K562 (cell line): Measurements from ENCODE around the gene MVP. TPM values are rescaled to one million over a fixed set of nuclear protein-coding genes. Genes with fewer than 3 reads are reported as not detected.

Experiments used
- ATAC-seq: fragments of 200-7000 bp; cut with Tn5 transposase; 3 replicates; pipeline ENCODE4 v1.9.1; 2020; ENCODE audit warnings: moderate library complexity
- BruUV-seq: library from RNA; stranded (reverse); fragments of 400-500 nt; replicated peaks from 2 replicates; lab custom pipeline; 2021; lab: Mats Ljungman, UMichigan
- CTCF ChIA-PET: fragments of 300-600 bp; formaldehyde crosslinking; extraction: SDS; loops from one replicate; lab custom pipeline; 2021; ENCODE audit warnings: low intra/inter-chr PET ratio; lab: Yijun Ruan, JAX
- POLR2A ChIA-PET: fragments of 300-600, 350-650 bp; sonication (Branson Sonifier 250); formaldehyde crosslinking; extraction: SDS; loops from one replicate; lab custom pipeline; 2021; ENCODE audit warnings: antibody characterized with exemption, inconsistent platforms; lab: Yijun Ruan, JAX
- DNase-seq, 4 experiments: peaks; one replicate each; pipeline versions ENCODE4 v3.0.0 to v3.0.0-alpha.2; 2011 to 2018; ENCODE audit warnings: low spot score in 3 of 4, mixed read lengths in 3 of 4; ENCODE audit errors: extremely low read depth in 1 of 4
- FAIRE-seq: peaks from 2 replicates; lab custom pipeline; 2011; peaks lifted over from hg19 to GRCh38; lab: Jason Lieb, UNC
- H2AFZ ChIP-seq: 2 replicates; pipeline ENCODE4 v1.6.0; 2011; ENCODE audit warnings: low read depth, low read length, control low read depth, inconsistent platforms
- H3K27ac ChIP-seq: fragments of 200-600 bp; 3 replicates; pipeline ENCODE4 v1.8.0; 2011; ENCODE audit warnings: low read depth, mild to moderate bottlenecking, control low read depth, inconsistent platforms, low read length, moderate library complexity, mixed read lengths; ENCODE audit errors: extremely low read depth
- H3K27me3 ChIP-seq, 2 experiments: fragments of 300-600 bp in 1 of 2; 2 replicates in 1 of 2; 3 replicates in 1 of 2; pipeline versions ENCODE4 v1.6.0 to v1.8.0; 2011; ENCODE audit warnings: inconsistent platforms in 2 of 2, low read length in 2 of 2, mild to moderate bottlenecking in 1 of 2, mixed read lengths in 1 of 2, moderate library complexity in 1 of 2; ENCODE audit not compliant: control insufficient read depth in 2 of 2, insufficient read depth in 2 of 2
- H3K36me3 ChIP-seq: fragments of 300-600 bp; 3 replicates; pipeline ENCODE4 v1.8.0; 2011; ENCODE audit warnings: mild to moderate bottlenecking, low read length, inconsistent platforms; ENCODE audit not compliant: control insufficient read depth, insufficient read depth
- H3K4me1 ChIP-seq, 2 experiments: fragments of 200-600 bp in 1 of 2; replicated peaks in 1 of 2; 2 replicates in 1 of 2; 3 replicates in 1 of 2; pipeline versions ENCODE4 v1.5.1 to v1.8.0; 2011; ENCODE audit warnings: inconsistent platforms in 2 of 2, low read length in 2 of 2, mild to moderate bottlenecking in 1 of 2, mixed read lengths in 1 of 2, moderate library complexity in 1 of 2; ENCODE audit not compliant: control insufficient read depth in 2 of 2, insufficient read depth in 2 of 2
- H3K4me2 ChIP-seq: 2 replicates; pipeline ENCODE4 v1.6.1; 2011; ENCODE audit warnings: low read length, control low read depth, inconsistent platforms, mixed read lengths; ENCODE audit not compliant: insufficient read depth
- H3K4me3 ChIP-seq: fragments of 200-600 bp; sonication (generic), shearing (Covaris generic); 2 replicates; pipeline ENCODE4 v1.5.1; 2016; ENCODE audit warnings: control low read depth, inconsistent platforms
- H3K79me2 ChIP-seq: fragments of 200-600 bp; 3 replicates; pipeline ENCODE4 v1.8.0; 2011; ENCODE audit warnings: low read length, inconsistent platforms; ENCODE audit not compliant: control insufficient read depth, insufficient read depth
- H3K9ac ChIP-seq, 2 experiments: 2 replicates each; pipeline versions ENCODE4 v1.6.0 to v1.6.1; 2011; ENCODE audit warnings: low read depth in 2 of 2, low read length in 2 of 2, control low read depth in 1 of 2, inconsistent platforms in 1 of 2, mild to moderate bottlenecking in 1 of 2, mixed read lengths in 1 of 2; ENCODE audit not compliant: insufficient read depth in 1 of 2
- H3K9me1 ChIP-seq: one replicate; pipeline ENCODE4 v1.6.0; 2011; ENCODE audit warnings: inconsistent platforms, mild to moderate bottlenecking, low read length, moderate library complexity; ENCODE audit not compliant: control insufficient read depth, insufficient read depth
- H3K9me3 ChIP-seq: replicated peaks from 2 replicates; pipeline ENCODE4 v1.5.1; 2011; ENCODE audit warnings: low read depth, low read length, inconsistent platforms; ENCODE audit not compliant: control insufficient read depth, insufficient read depth
- H4K20me1 ChIP-seq: replicated peaks from 2 replicates; pipeline ENCODE4 v1.6.1; 2011; ENCODE audit warnings: low read length, inconsistent platforms, mixed read lengths; ENCODE audit not compliant: control insufficient read depth, insufficient read depth
- ADNP ChIP-seq: fragments of 200-800 bp; sonication (Bioruptor generic); IDR thresholded peaks from 2 replicates; pipeline ENCODE4 v1.6.1; 2016; ENCODE audit warnings: missing genetic modification characterization, missing compliant biosample characterization
- BHLHE40 ChIP-seq: IDR thresholded peaks from 2 replicates; pipeline ENCODE4 v1.6.1; 2011; ENCODE audit warnings: low read length, improper control_type of control experiment
- C11orf30 ChIP-seq: fragments of 450-650 bp; IDR thresholded peaks from 2 replicates; pipeline ENCODE4 v1.6.1; 2016; ENCODE audit warnings: low read depth, mild to moderate bottlenecking
- E2F3 ChIP-seq: fragments of 250-450 bp; sonication (Bioruptor Pico); IDR thresholded peaks from 2 replicates; pipeline ENCODE4 v1.4.0; 2020; ENCODE audit warnings: mild to moderate bottlenecking
- MAFK ChIP-seq: IDR thresholded peaks from 2 replicates; pipeline ENCODE4 v1.6.1; 2011; ENCODE audit warnings: low read length, improper control_type of control experiment
- MGA ChIP-seq: fragments of 450-650 bp; IDR thresholded peaks from 2 replicates; pipeline ENCODE4 v1.6.1; 2016; ENCODE audit warnings: mild to moderate bottlenecking, moderate library complexity
- MLX ChIP-seq, 2 experiments: fragments of 450-650 bp in 1 of 2; sonication (generic) in 1 of 2; formaldehyde crosslinking; conservative IDR thresholded peaks; 2 replicates each; pipeline versions ENCODE4 v1.4.0 to v1.8.1; 2020 to 2022; ENCODE audit warnings: mild to moderate bottlenecking in 1 of 2, missing genetic modification reagents in 1 of 2
- TOE1 ChIP-seq, 2 experiments: fragments of 450-650 bp in 1 of 2; sonication (generic) in 1 of 2; formaldehyde crosslinking in 1 of 2; IDR thresholded peaks; 2 replicates each; pipeline versions ENCODE4 v1.7.1 to v1.8.0; 2016 to 2022; ENCODE audit warnings: borderline replicate concordance in 2 of 2, mild to moderate bottlenecking in 2 of 2, antibody characterized with exemption in 1 of 2, inconsistent platforms in 1 of 2, low read depth in 1 of 2, missing genetic modification reagents in 1 of 2, moderate library complexity in 1 of 2
- ZNF282 ChIP-seq: sonication (generic); formaldehyde crosslinking; IDR thresholded peaks from 2 replicates; pipeline ENCODE4 v1.8.1; 2023; ENCODE audit warnings: missing genetic modification reagents
- WGBS: fragments of 100-300 bp; shearing (Covaris generic); methylation state at CpG from one replicate; pipeline ENCODE4 v1.1.6; 2016; ENCODE audit warnings: low coverage, mixed read lengths; ENCODE audit not compliant: insufficient coverage; ENCODE audit errors: missing lambda C conversion rate; 5-methylcytosine and 5-hydroxymethylcytosine counted together
- in situ Hi-C: fragments of 300-500 bp; cut with MboI; formaldehyde crosslinking; loops from 4 replicates; pipeline ENCODE4 v1.15.0; 2018; ENCODE audit warnings: inconsistent platforms, mixed read lengths
- intact Hi-C: fragments of 100-400 bp; cut with micrococcal nuclease; formaldehyde crosslinking; loops from 2 replicates; pipeline ENCODE4 v1.14.2; 2022
- polyA plus RNA-seq, 8 experiments: library from polyadenylated mRNA; depleted of rRNA in 4 of 8; stranded (reverse) in 5 of 8; unstranded in 3 of 8; fragments of >200 nt; fragmentation: Nextera tagmentation in 2 of 8; fragmentation: Illumina TruSeq in 1 of 8; extraction: Ambion mirVana in 2 of 8; extraction: Trizol in 1 of 8; gene quantifications; 2 replicates each; pipeline versions ENCODE4 v1.2.1 to v1.2.3, GENCODE V29; 2011 to 2014; ENCODE audit warnings: inconsistent platforms in 1 of 8, missing spikeins in 1 of 8
- total RNA-seq, 7 experiments: library from RNA; depleted of rRNA in 6 of 7; stranded (reverse); fragments of >200 nt in 6 of 7; fragmentation: Illumina TruSeq in 2 of 7; extraction: Trizol in 2 of 7; gene quantifications; 2 replicates each; pipeline versions ENCODE4 v1.2.1 to v1.2.3, GENCODE V29; 2011 to 2021; ENCODE audit warnings: low replicate concordance in 1 of 7

The MVP gene
- total and polyA plus RNA-seq, 9 of the 15 experiments (the other 6 are each of a cell fraction or from before 2014, with no cell fraction given): 0.39 to 1.9 (median 0.76) TPM; not detected in 2

GRCh38 chr16:29808219-29808900 is 11.9 kb upstream of the MVP start:
- Histone ChIP-seq H3K4me1 (peaks cover 49 to 74% of the 10 kb centered on the region in 2 experiments), H3K27me3 (no peaks in the 10 kb centered on the region), H3K4me3 (peak overlapping the region; percentile 60), H3K9me1 (no peaks in the 10 kb centered on the region), H4K20me1 (peaks cover 23% of the 10 kb centered on the region; the same call in 1 of the 2 replicates), H3K9ac (peak overlapping the region; percentile 84 to 100), H3K36me3 (peaks cover 50% of the 10 kb centered on the region), H3K9me3 (no peaks in the 10 kb centered on the region), H3K27ac (peak overlapping the region; percentile 88), H3K4me2 (peak overlapping the region; percentile 91), H3K79me2 (peaks cover 47% of the 10 kb centered on the region), H2AFZ (no peak overlapping the region)
- DNase-seq: peak in 1 of 4 experiments; percentile 48
- WGBS: under 1% methylated on average over 24 of the region's 25 CpGs
- no peak for ATAC-seq
- CTCF ChIA-PET: interaction anchor here (1.1 kb wide), 1 partner anchor 8 kb away, joined by 3 read pairs; no protein-coding TSS in a partner anchor
- intact Hi-C loops: no loop called here
- POLR2A ChIA-PET: interaction anchor here (0.5 to 2.7 kb wide), 7 partner anchors 11 to 745 kb away, joined by 3 to 8 read pairs (median 3); partner anchors contain the start of gene KIF22
- FAIRE-seq: no peak
- in situ Hi-C loops: no loop called here
- BruUV-seq: no TSS peak
- TF ChIP-seq MGA (peak; percentile 70), BHLHE40 (peak; percentile 68; the same call in 1 of the 2 replicates), TOE1 (IDR thresholded peaks at IDR 0.05; ENCODE audit: borderline replicate concordance) (no peak), TOE1 (CRISPR knock-in tag; IDR thresholded peaks at IDR 0.05; ENCODE audit: borderline replicate concordance, low read depth) (0 out of 2 replicates have a peak, but pooled peaks have one; percentile 44), MLX (CRISPR knock-in tag; conservative IDR thresholded peaks at IDR 0.05) (no peak), C11orf30 (peak; percentile 68), MAFK (peak; percentile 38), ZNF282 (CRISPR knock-in tag) (no peak), ADNP (tag) (no peak), E2F3 (CRISPR knock-in tag) (no peak)
